ENCODE data around the gene ABHD12B. TPM values are rescaled to one million over a fixed set of nuclear protein-coding genes. Genes with fewer than 3 reads are reported as not detected.
"Not testable (repeated sequence)": the region's sequence is repeated elsewhere in the genome, so short reads cannot be mapped to it uniquely, and the experiment has no call there.

Gene ABHD12B
- total and polyA plus RNA-seq, 2 donors from 2014 or later = 0.88 TPM; not detected in 1

DNA sequence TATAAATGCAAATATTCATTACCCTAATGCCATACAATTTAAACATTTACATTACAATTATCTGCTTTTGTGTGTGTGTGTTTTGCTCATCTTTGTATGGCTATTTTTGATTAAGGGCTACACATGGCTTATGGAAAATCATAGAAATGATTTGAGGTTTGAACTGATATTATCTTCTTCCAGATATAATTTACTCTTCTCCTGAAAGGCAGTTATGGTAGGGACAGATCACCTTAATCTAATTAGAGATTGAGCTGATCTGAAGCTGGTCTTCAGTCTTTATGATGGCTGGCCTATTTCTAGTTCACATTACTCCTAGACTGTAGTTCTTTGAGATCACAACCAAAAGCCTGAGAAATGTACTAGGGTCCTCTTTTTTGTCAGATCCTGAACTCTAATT is 15.6 kb downstream of the ABHD12B start:
- FAIRE-seq (no peak), DNase-seq (no peak)
- Histone ChIP-seq H3K4me3 (ENCODE audit: low read length in 3 of 3) (no peak overlapping the region), H3K9me3 (ENCODE audit: control insufficient read depth in 2 of 3, insufficient read depth in 1 of 3, low read length in 3 of 3) (no peaks in the 10 kb centered on the region), H3K27me3 (ENCODE audit: control insufficient read depth, insufficient read depth, low read length) (no peaks in the 10 kb centered on the region), H3K27ac (ENCODE audit: low read depth in 2 of 2, low read length in 2 of 2) (no peak overlapping the region), H3K4me1 (ENCODE audit: control insufficient read depth in 2 of 3, insufficient read depth in 2 of 3, low read depth in 1 of 3, low read length in 3 of 3) (no peaks in the 10 kb centered on the region), H3K9ac (ENCODE audit: low read length in 3 of 3) (no peak overlapping the region), H3K36me3 (ENCODE audit: control insufficient read depth in 2 of 3, insufficient read depth in 3 of 3, low read length in 3 of 3) (no peaks in the 10 kb centered on the region)
- intact Hi-C loops (cut with DNase I) = no loop called here
- TF ChIP-seq, protein P1, sequence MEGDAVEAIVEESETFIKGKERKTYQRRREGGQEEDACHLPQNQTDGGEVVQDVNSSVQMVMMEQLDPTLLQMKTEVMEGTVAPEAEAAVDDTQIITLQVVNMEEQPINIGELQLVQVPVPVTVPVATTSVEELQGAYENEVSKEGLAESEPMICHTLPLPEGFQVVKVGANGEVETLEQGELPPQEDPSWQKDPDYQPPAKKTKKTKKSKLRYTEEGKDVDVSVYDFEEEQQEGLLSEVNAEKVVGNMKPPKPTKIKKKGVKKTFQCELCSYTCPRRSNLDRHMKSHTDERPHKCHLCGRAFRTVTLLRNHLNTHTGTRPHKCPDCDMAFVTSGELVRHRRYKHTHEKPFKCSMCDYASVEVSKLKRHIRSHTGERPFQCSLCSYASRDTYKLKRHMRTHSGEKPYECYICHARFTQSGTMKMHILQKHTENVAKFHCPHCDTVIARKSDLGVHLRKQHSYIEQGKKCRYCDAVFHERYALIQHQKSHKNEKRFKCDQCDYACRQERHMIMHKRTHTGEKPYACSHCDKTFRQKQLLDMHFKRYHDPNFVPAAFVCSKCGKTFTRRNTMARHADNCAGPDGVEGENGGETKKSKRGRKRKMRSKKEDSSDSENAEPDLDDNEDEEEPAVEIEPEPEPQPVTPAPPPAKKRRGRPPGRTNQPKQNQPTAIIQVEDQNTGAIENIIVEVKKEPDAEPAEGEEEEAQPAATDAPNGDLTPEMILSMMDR (IDR thresholded peaks at IDR 0.05; ENCODE audit: borderline replicate concordance, extremely low read depth, insufficient read depth) = no peak

DNA sequence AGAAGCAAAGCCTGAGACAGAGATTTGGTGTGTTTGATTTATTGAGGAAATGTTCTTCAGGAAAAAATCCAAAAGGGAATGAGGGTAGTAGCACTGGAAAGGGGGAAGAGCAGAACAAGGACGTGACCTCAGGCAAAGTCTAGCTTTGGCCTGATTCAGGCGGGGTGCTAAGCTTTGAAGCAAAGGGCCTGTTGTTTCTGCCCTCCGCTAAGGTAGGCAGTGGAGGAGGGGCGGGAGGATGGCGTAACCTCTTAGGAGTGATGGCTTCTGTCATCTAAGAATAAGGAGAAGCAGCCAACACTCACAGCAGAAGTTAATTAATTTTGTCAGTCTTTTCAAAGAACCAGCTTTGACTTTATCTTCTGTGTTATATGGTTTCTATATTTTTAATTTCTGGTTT is 20.4 kb downstream of the ABHD12B start:
- intact Hi-C loops (cut with DNase I) = no loop called here
- H3K9me3 ChIP-seq (ENCODE audit: control insufficient read depth in 2 of 3, insufficient read depth in 1 of 3, low read length in 3 of 3) = no peaks in the 10 kb centered on the region
- DNase-seq (no peak), FAIRE-seq (no peak)
- H3K4me1 ChIP-seq (ENCODE audit: control insufficient read depth in 2 of 3, insufficient read depth in 2 of 3, low read depth in 1 of 3, low read length in 3 of 3) = no peaks in the 10 kb centered on the region
- no peaks in the 10 kb centered on the region for H3K27me3 ChIP-seq (ENCODE audit: control insufficient read depth, insufficient read depth, low read length)
- H3K27ac ChIP-seq (ENCODE audit: low read depth in 2 of 2, low read length in 2 of 2) = no peak overlapping the region
- no peak overlapping the region for H3K4me3 ChIP-seq (ENCODE audit: low read length in 3 of 3)
- TF ChIP-seq, protein P1 (IDR thresholded peaks at IDR 0.05; ENCODE audit: borderline replicate concordance, extremely low read depth, insufficient read depth) = no peak
- H3K9ac ChIP-seq (ENCODE audit: low read length in 3 of 3) = no peak overlapping the region
- no peaks in the 10 kb centered on the region for H3K36me3 ChIP-seq (ENCODE audit: control insufficient read depth in 2 of 3, insufficient read depth in 3 of 3, low read length in 3 of 3)

DNA sequence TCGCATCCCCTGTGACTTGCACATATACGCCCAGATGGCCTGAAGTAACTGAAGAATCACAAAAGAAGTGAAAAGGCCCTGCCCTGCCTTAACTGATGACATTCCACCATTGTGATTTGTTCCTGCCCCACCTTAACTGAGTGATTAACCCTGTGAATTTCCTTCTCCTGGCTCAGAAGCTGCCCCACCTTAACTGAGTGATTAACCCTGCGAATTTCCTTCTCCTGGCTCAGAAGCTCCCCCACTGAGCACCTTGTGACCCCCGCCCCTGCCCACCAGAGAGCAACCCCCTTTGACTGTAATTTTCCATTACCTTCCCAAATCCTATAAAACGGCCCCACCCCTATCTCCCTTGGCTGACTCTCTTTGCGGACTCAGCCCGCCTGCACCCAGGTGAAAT is 24.6 kb downstream of the ABHD12B start:
- H3K36me3 ChIP-seq (ENCODE audit: control insufficient read depth in 2 of 3, insufficient read depth in 3 of 3, low read length in 3 of 3); H3K9ac ChIP-seq (ENCODE audit: low read length in 3 of 3); H3K9me3 ChIP-seq (ENCODE audit: control insufficient read depth in 2 of 3, insufficient read depth in 1 of 3, low read length in 3 of 3); H3K4me1 ChIP-seq (ENCODE audit: control insufficient read depth in 2 of 3, insufficient read depth in 2 of 3, low read depth in 1 of 3, low read length in 3 of 3); DNase-seq; H3K27me3 ChIP-seq (ENCODE audit: control insufficient read depth, insufficient read depth, low read length); intact Hi-C loops (cut with DNase I); H3K27ac ChIP-seq (ENCODE audit: low read depth in 2 of 2, low read length in 2 of 2); H3K4me3 ChIP-seq (ENCODE audit: low read length in 3 of 3); FAIRE-seq: not testable (repeated sequence)

DNA sequence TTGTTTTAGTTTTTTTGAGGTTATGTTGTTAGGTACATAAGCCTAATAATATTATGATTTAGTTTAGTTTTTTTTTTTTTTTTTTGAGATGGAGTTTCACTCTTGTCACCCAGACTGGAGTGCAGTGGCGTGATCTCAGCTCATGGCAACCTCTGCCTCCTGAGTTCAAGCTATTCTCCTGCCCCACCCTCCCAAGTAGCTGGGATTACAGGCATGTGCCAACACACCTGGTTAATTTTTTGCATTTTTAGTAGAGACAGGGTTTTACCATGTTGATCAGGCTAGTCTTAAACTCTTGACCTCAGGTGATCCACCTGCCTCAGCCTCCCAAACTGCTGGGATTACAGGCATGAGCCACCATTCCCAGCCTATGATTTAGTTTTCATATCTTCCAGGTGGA is 25.2 kb downstream of the ABHD12B start:
- H3K9ac ChIP-seq (ENCODE audit: low read length in 3 of 3); H3K27ac ChIP-seq (ENCODE audit: low read depth in 2 of 2, low read length in 2 of 2); DNase-seq; intact Hi-C loops (cut with DNase I); H3K27me3 ChIP-seq (ENCODE audit: control insufficient read depth, insufficient read depth, low read length); FAIRE-seq; H3K4me1 ChIP-seq (ENCODE audit: control insufficient read depth in 2 of 3, insufficient read depth in 2 of 3, low read depth in 1 of 3, low read length in 3 of 3); H3K4me3 ChIP-seq (ENCODE audit: low read length in 3 of 3); H3K36me3 ChIP-seq (ENCODE audit: control insufficient read depth in 2 of 3, insufficient read depth in 3 of 3, low read length in 3 of 3); H3K9me3 ChIP-seq (ENCODE audit: control insufficient read depth in 2 of 3, insufficient read depth in 1 of 3, low read length in 3 of 3): not testable (repeated sequence)
